ENCODE data around the gene RNF144A. TPM values are rescaled to one million over a fixed set of nuclear protein-coding genes. Genes with fewer than 3 reads are reported as not detected.

The RNF144A gene
- total and polyA plus RNA-seq, 2 experiments from 2014 or later: 2.8 to 14.7 TPM

DNA sequence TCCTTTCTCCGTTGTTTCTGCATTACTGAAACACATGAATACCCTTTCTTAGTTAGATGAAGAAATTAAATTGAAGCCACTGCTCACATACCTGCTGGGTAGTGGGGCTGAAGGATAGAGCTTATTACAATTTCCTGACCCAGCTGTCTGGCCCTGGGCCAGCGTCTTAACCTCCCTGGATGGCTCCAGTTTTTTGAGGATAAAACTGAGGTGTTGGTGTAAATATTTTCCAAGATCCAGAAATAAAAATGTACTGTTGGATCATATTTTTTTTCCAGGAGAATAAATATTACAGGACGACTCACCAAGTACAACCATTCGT lies 3.5 kb downstream of the RNF144A start:
- H3K27me3 Mint-ChIP-seq (ENCODE audit: insufficient read depth, low read depth, poor library complexity): peaks cover 14% of the 10 kb centered on the region
- H3K36me3 Mint-ChIP-seq (ENCODE audit: low read depth): peaks cover 4% of the 10 kb centered on the region
- H3F3A ChIP-seq (replicated peaks; ENCODE audit: low read depth): no peaks in the 10 kb centered on the region
- H3K27ac Mint-ChIP-seq: no peak overlapping the region
- no peak for ATAC-seq
- peaks cover 9% of the 10 kb centered on the region; the same call in 1 of the 3 replicates for H3K9me3 Mint-ChIP-seq
- DNase-seq (ENCODE audit: low spot score): no peak
- no peaks in the 10 kb centered on the region for H3K36me3 ChIP-seq (ENCODE audit: insufficient read depth)
- H3K79me2 ChIP-seq (replicated peaks; ENCODE audit: insufficient read depth): peaks cover 7% of the 10 kb centered on the region; the same call in 1 of the 2 replicates
- H3K4me3 ChIP-seq: no peak overlapping the region
- H3K4me3 Mint-ChIP-seq: no peak overlapping the region
- H2AFZ ChIP-seq: no peak overlapping the region
- no peak overlapping the region for H3K4me2 ChIP-seq
- H3K27ac ChIP-seq (ENCODE audit: low read depth): no peak overlapping the region
- no peaks in the 10 kb centered on the region for H3K9me2 ChIP-seq (ENCODE audit: insufficient read depth)
- TF ChIP-seq ZNF114 (CRISPR knock-in tag; IDR thresholded peaks at IDR 0.05): no peak
- no peak for TF ChIP-seq POLR2AphosphoS5 (IDR thresholded peaks at IDR 0.05; ENCODE audit: low read depth)
- no peak for TF ChIP-seq EZH2phosphoT487 (IDR thresholded peaks at IDR 0.05; ENCODE audit: unreplicated experiment)
- TF ChIP-seq STAT1 (IDR thresholded peaks at IDR 0.05; ENCODE audit: unreplicated experiment): no peak
- no peak for TF ChIP-seq CREB1 (CRISPR knock-in tag; IDR thresholded peaks at IDR 0.05; ENCODE audit: low read depth)
- TF ChIP-seq NANOG (IDR thresholded peaks at IDR 0.05; ENCODE audit: borderline replicate concordance): no peak
- TF ChIP-seq JUNB (IDR thresholded peaks at IDR 0.05; ENCODE audit: unreplicated experiment): no peak
- TF ChIP-seq, protein P1, sequence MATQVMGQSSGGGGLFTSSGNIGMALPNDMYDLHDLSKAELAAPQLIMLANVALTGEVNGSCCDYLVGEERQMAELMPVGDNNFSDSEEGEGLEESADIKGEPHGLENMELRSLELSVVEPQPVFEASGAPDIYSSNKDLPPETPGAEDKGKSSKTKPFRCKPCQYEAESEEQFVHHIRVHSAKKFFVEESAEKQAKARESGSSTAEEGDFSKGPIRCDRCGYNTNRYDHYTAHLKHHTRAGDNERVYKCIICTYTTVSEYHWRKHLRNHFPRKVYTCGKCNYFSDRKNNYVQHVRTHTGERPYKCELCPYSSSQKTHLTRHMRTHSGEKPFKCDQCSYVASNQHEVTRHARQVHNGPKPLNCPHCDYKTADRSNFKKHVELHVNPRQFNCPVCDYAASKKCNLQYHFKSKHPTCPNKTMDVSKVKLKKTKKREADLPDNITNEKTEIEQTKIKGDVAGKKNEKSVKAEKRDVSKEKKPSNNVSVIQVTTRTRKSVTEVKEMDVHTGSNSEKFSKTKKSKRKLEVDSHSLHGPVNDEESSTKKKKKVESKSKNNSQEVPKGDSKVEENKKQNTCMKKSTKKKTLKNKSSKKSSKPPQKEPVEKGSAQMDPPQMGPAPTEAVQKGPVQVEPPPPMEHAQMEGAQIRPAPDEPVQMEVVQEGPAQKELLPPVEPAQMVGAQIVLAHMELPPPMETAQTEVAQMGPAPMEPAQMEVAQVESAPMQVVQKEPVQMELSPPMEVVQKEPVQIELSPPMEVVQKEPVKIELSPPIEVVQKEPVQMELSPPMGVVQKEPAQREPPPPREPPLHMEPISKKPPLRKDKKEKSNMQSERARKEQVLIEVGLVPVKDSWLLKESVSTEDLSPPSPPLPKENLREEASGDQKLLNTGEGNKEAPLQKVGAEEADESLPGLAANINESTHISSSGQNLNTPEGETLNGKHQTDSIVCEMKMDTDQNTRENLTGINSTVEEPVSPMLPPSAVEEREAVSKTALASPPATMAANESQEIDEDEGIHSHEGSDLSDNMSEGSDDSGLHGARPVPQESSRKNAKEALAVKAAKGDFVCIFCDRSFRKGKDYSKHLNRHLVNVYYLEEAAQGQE (IDR thresholded peaks at IDR 0.05; ENCODE audit: unreplicated experiment): no peak
- no peak for TF ChIP-seq EZH2 (IDR thresholded peaks at IDR 0.05; ENCODE audit: low read depth, unreplicated experiment)
- no peak for TF ChIP-seq ETS1 (IDR thresholded peaks at IDR 0.05)
- no peak for TF ChIP-seq ZNF331 (CRISPR knock-in tag; IDR thresholded peaks at IDR 0.05; ENCODE audit: low read depth)
- TF ChIP-seq, protein P2, sequence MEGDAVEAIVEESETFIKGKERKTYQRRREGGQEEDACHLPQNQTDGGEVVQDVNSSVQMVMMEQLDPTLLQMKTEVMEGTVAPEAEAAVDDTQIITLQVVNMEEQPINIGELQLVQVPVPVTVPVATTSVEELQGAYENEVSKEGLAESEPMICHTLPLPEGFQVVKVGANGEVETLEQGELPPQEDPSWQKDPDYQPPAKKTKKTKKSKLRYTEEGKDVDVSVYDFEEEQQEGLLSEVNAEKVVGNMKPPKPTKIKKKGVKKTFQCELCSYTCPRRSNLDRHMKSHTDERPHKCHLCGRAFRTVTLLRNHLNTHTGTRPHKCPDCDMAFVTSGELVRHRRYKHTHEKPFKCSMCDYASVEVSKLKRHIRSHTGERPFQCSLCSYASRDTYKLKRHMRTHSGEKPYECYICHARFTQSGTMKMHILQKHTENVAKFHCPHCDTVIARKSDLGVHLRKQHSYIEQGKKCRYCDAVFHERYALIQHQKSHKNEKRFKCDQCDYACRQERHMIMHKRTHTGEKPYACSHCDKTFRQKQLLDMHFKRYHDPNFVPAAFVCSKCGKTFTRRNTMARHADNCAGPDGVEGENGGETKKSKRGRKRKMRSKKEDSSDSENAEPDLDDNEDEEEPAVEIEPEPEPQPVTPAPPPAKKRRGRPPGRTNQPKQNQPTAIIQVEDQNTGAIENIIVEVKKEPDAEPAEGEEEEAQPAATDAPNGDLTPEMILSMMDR (conservative IDR thresholded peaks at IDR 0.05; ENCODE audit: low read depth in 2 of 2): no peak
- TF ChIP-seq ZNF462 (CRISPR knock-in tag; IDR thresholded peaks at IDR 0.05): no peak
- no peaks in the 10 kb centered on the region; the same call in 1 of the 2 replicates for H4K20me1 ChIP-seq (replicated peaks; ENCODE audit: insufficient read depth)
- H3K4me1 ChIP-seq (ENCODE audit: insufficient read depth): peaks cover 2% of the 10 kb centered on the region
- H3K27me3 ChIP-seq (ENCODE audit: insufficient read depth): peaks cover 28% of the 10 kb centered on the region
- H3K4me1 Mint-ChIP-seq: peaks cover 26% of the 10 kb centered on the region
